Endometrial microvascular endothelial cells (primary cell): ENCODE measurements around the gene VPS13C. TPM values are rescaled to one million over a fixed set of nuclear protein-coding genes. Genes with fewer than 3 reads are reported as not detected.

Experiments used
- in situ Hi-C: cut with HindIII; loops from 2 replicates; pipeline ENCODE4 v1.10.0; 2017; ENCODE audit warnings: low sequenced_read_pairs, low pct_unique_long_range_greater_than_20kb; ENCODE audit errors: inconsistent ontology term
- total RNA-seq: library from RNA; depleted of rRNA; stranded (reverse); fragments of >200 nt; gene quantifications from one replicate; pipeline ENCODE4 v1.2.3, GENCODE V29; 2015; ENCODE audit errors: inconsistent ontology term

VPS13C gene
- total RNA-seq, 1 donor from 2014 or later, result 41.4 TPM

DNA sequence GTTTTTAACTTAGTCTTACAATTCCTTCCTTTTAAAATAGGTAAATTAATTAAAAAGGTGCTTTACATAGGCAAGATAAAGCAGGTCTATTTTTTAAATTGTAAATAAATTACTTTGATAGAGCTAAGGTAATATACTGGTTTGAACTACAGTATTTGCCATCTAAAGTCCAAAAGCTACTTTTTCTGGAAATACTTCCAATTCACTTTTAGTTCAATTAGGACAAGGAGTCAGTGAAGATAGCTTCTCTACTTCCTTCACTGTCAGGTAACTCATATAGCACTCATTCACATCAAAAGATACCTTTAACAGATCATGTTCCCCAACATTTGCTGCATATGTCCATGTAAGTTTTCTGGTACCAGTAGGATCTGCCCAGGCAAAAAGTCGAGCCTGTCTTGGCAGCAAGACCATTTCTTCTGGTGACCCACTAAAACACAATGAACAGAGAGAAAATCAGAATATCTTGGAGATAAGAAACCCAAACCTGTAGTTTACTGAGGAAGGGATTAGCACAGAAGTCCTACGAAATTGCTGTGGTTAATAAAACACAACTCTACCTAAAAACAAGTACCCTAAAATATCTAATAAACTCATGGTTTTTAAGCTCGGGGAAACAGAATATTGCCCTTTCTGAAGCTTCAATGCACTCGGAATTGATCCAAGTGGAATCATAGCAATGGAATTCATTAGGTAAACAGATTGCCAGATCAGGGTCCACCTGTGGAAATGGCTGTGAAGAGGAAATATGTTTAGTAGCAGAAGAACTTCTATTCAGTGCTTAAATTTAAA, 153.1 kb downstream of the VPS13C start:
- in situ Hi-C loops, result no loop called here

- in situ Hi-C loops, result no loop called here
Measured at GRCh38 chr15:61893146-61893545, 167.1 kb downstream of the VPS13C start.

DNA sequence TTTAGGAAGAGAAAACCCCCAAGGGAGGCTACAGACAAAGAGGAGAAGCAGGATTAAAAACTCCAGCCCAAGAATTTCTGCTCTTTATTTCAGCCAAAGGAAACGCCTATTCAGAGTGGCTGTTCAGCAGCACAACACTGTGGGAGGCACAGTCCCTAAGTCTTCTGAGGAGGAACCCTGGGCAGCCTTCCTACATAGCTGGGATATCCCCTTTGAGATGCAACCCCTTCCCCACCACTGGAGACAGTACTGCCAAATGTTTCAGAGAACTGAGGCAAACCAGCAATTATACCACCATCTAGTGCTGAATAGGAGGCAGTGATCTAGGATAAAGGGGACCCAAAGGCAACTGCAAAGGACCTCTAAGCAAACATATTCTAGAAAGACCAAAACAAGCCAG, 168.1 kb downstream of the VPS13C start:
- in situ Hi-C loops, result no loop called here

- in situ Hi-C loops, result no loop called here
Measured at GRCh38 chr15:61890106-61890505, 170.1 kb downstream of the VPS13C start.

DNA sequence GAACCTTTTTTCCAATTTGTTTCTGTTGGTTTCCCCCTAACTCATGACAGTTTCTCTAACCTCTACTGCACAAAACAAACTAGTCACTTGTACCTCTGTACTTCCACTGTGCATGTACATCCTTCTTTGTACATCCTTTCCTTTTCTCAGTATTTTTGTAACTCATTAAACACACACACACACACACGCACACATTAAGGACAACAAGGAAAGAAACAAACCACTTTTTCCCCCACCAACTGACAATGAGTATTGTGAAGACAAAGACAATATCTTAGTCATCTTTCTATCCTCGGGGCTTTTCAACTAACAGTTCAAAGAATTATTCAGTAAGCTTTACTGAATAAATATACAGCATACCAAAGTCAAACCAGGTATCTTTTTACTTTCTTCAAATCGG, 170.5 kb downstream of the VPS13C start:
- in situ Hi-C loops, result no loop called here

- in situ Hi-C loops, result no loop called here
Measured at GRCh38 chr15:61888074-61888780, 172.0 kb downstream of the VPS13C start.

GRCh38 chr15:61880084-61880483, 180.2 kb downstream of the VPS13C start:
- in situ Hi-C loops, result no loop called here

- in situ Hi-C loops, result no loop called here
Measured at GRCh38 chr15:61879219-61879618, 181.0 kb downstream of the VPS13C start.

GRCh38 chr15:61871926-61872522, 188.2 kb downstream of the VPS13C start:
- in situ Hi-C loops, result no loop called here

DNA sequence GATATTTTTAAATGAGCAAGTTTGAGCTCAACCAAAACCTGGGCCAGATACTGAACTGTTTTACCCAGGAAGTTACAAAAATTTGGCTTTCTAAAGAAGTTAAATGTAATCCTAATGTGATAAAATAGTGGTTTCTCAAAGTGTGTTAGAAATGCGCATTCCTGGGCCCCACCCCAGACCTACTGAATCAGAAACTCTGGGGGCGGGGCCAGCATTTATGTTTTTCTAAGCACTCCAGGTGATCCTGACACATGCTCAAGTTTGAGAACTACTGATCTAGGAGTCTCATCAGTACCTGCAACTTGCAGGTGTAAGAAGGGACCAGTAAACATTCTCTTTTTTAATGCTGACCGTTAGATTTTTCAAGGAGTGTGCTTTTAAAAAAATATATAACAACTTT, 190.6 kb downstream of the VPS13C start:
- in situ Hi-C loops, result no loop called here

DNA sequence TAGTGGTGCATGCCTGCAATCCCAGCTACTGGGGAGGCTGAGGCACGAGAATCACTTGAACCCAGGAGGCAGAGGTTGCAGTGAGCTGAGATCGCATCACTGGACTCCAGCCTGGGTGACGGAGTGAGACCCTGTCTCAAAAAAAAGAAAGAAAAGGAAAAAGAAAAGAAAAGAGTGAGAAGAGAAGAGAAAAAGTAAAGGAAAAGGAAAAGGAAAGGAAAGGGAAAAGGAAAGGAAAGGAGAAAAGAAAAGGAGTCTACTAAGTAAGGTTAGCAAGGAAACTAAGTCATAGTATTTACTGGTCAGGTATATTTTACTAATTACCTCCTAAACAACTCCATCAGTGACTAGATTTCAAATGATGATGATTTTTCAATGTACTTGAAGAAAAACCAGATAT, 198.3 kb downstream of the VPS13C start:
- in situ Hi-C loops, result no loop called here

DNA sequence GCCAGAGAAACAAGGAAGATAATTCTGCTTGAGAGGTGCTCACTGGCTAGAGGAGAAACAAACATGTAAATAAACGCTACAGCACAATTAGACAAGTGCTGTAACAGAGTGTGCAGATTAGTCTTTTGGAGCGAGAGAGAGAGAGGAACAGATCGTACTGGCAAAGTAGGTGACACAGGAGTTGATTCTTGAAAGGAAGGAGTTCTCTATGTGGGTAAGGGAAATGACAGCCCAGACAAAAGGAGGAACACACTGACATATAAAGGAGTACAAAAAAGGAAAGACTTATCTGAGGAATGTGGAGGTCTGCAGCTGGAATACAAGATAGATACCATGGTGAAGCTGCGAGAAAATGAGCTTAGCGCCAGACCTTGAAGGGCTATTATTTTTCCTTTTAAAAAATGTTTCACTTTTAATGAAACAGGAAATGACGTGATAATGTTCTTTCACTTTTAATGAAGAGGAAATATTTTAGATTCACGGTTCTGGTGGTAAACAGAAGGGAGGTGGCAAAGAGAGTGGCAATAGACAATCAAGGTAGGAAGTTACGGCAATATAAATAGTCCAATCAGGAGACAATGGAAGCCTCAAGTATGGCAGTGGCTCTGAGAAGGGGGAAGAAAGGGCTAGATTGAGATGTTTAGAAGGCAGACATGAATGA, 202.9 kb downstream of the VPS13C start:
- in situ Hi-C loops, result no loop called here

DNA sequence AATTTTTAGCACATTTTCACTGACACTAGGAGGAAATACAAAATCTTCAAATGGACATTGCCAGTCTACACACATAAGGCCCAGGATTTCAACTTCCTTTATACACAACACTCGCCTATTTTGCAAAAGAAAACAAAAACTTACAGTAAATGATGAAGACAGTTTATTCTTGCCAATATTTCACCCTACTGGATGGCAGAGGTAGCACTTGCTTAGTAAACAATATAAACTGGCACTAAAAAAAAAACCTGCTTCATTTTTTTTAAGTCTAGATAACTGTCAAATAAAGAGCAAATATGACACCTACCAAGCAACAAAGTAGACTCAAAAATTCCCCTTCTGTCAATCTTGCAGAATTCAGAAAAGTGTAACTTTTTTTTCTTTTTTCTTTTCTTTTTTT, 204.0 kb downstream of the VPS13C start:
- in situ Hi-C loops, result no loop called here

DNA sequence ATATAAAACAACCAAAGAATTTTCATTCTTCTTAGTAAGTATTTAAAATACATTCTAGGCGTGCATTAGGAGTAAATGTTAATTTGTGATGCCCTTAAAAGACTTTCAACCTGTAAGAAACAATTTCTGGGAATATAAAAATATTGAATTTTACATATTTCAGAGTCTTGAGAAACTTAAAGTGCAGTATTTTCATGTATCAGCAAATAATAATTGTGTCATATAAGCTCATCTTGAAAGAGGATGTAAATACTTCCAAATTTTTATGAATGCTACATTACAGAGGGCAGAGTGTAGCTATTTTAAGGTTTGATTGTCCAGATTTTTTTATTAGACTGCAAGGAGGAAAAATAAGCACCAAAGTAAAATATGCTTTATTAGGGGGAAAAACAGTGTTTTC, 207.1 kb downstream of the VPS13C start:
- in situ Hi-C loops, result no loop called here

GRCh38 chr15:61851955-61852354, 208.3 kb downstream of the VPS13C start:
- in situ Hi-C loops, result no loop called here

- in situ Hi-C loops, result no loop called here
Measured at GRCh38 chr15:61849447-61849846, 210.8 kb downstream of the VPS13C start.

DNA sequence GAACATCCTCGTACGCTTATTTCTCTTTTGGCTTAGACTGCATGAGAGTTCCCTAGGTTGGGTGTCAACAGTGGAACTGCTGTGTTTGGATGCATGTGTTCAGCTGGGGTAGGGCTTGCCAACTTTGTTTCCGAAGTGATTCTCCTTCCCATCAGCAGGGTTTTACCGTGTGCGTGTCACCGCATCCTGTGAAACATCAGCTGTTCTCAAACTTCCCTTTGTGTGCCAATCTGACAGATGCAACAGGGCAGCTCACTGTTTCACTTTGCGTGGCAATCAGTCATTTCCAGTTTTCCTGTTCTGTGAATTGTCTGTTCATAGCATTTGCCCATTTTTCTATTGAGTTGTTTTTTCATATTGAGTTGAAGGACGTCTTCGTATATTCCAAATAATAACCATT, 218.8 kb downstream of the VPS13C start:
- in situ Hi-C loops, result no loop called here

GRCh38 chr15:61840090-61840489, 220.2 kb downstream of the VPS13C start:
- in situ Hi-C loops, result no loop called here

- in situ Hi-C loops, result no loop called here
Measured at GRCh38 chr15:61839546-61839945, 220.7 kb downstream of the VPS13C start.
